Karpas-422 (cell line): ENCODE data around the gene ROR2. TPM values are rescaled to one million over a fixed set of nuclear protein-coding genes. Genes with fewer than 3 reads are reported as not detected.

Experiments
- DNase-seq: peaks from one replicate; pipeline ENCODE4 v3.0.0-alpha.2; 2015
- H2AFZ ChIP-seq: fragments of 200-600 bp; sonication (generic); 2 replicates; pipeline ENCODE4 v1.6.1; 2014; ENCODE audit warnings: antibody characterized with exemption, low read length, mixed read lengths
- H3K27ac ChIP-seq: fragments of 200-600 bp; sonication (generic); 2 replicates; pipeline ENCODE4 v1.5.1; 2014; ENCODE audit warnings: mild to moderate bottlenecking, low read length, moderate library complexity
- H3K27me3 ChIP-seq: fragments of 200-600 bp; sonication (generic); 2 replicates; pipeline ENCODE4 v1.6.1; 2014; ENCODE audit warnings: low read length, mixed read lengths
- H3K36me3 ChIP-seq: fragments of 200-600 bp; sonication (generic); 2 replicates; pipeline ENCODE4 v1.6.1; 2014; ENCODE audit warnings: low read length, mixed read lengths; ENCODE audit not compliant: insufficient read depth
- H3K4me1 ChIP-seq: fragments of 200-600 bp; sonication (generic); 2 replicates; pipeline ENCODE4 v1.6.1; 2014; ENCODE audit warnings: mild to moderate bottlenecking, low read length, mixed read lengths
- H3K4me2 ChIP-seq: fragments of 200-600 bp; sonication (generic); 2 replicates; pipeline ENCODE4 v1.6.1; 2014; ENCODE audit warnings: low read length, low read depth, mild to moderate bottlenecking; ENCODE audit not compliant: poor library complexity, severe bottlenecking
- H3K4me3 ChIP-seq: fragments of 200-600 bp; sonication (generic); 2 replicates; pipeline ENCODE4 v1.5.1; 2014; ENCODE audit warnings: mild to moderate bottlenecking, antibody characterized with exemption, low read length, mixed read lengths
- H3K79me2 ChIP-seq: fragments of 200-600 bp; sonication (generic); 2 replicates; pipeline ENCODE4 v1.6.1; 2014; ENCODE audit warnings: mild to moderate bottlenecking, low read length, mixed read lengths
- H3K9ac ChIP-seq: fragments of 200-600 bp; sonication (generic); 2 replicates; pipeline ENCODE4 v1.6.0; 2014; ENCODE audit warnings: low read length
- H3K9me2 ChIP-seq: fragments of 200-600 bp; sonication (generic), shearing (Covaris generic); replicated peaks from 2 replicates; pipeline ENCODE4 v1.6.0; 2014; ENCODE audit warnings: mild to moderate bottlenecking, low read length, moderate library complexity; ENCODE audit not compliant: insufficient read depth
- H3K9me3 ChIP-seq: fragments of 300-700, 200-600 bp; sonication (generic); 2 replicates; pipeline ENCODE4 v1.6.1; 2014; ENCODE audit warnings: low read length, mixed read lengths
- H4K20me1 ChIP-seq: fragments of 200-600 bp; sonication (generic); 2 replicates; pipeline ENCODE4 v1.6.1; 2014; ENCODE audit warnings: mild to moderate bottlenecking, antibody characterized with exemption, low read length, low read depth; ENCODE audit not compliant: insufficient read depth
- total RNA-seq: library from RNA; depleted of rRNA; stranded (reverse); fragments of >200 nt; shearing (Covaris generic); gene quantifications from 2 replicates; pipeline ENCODE4 v1.2.3, GENCODE V29; 2014; ENCODE audit warnings: low replicate concordance

Gene ROR2
- total RNA-seq, 1 experiment from 2014 or later, result not detected

DNA sequence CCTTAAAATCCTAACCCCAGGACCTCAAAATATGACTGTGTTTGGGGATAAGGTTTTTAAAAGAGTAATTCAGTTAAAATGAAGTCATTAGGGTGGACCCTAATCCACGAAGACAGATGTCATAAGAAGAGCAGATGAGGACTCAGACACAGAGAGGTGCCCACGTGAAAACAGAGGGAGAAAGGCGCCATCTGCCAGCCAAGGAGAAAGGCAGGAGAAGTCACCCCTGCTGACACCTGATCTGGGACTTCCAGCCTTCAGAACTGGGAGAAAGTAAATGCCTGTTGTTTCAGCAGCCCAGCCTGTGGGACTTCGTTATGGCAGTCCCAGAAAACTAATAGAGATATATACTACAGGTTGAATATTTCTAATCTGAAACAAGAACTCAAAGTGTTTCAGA lies 67.4 kb downstream of the ROR2 start:
- H3K36me3 ChIP-seq, result no peaks in the 10 kb centered on the region

DNA sequence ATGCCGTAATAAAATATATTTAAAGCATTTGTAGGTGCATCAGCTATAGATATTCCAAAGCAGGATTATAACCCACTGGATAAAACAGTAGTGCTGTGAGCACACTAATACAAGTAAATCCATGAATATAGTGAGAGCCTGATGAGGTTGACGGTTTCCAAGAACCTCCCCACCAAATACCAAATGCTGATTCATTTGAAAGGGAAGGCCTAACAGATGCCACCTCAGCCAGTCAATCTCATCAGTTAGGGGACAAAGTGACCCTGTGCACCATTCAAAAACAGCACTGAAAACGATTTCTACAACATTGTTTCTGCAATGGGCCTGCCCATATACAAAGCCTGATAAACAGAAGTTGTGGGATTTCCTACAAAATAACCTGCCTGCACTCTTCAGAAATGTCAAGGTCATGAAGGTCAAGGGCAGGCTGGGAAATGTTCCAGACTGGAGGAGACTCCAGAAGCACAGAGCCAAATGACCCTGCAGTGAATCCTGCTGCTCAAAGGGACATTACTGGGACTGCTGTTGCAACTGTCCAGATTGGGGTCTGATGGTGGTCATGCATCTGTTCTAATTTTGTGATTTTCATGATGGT lies 69.6 kb downstream of the ROR2 start:
- Histone ChIP-seq H3K4me1 (no peaks in the 10 kb centered on the region), H3K27ac (no peak overlapping the region), H2AFZ (no peak overlapping the region), H4K20me1 (no peaks in the 10 kb centered on the region), H3K27me3 (no peaks in the 10 kb centered on the region), H3K79me2 (no peaks in the 10 kb centered on the region), H3K36me3 (no peaks in the 10 kb centered on the region), H3K4me3 (no peak overlapping the region), H3K4me2 (no peak overlapping the region), H3K9me2 (no peaks in the 10 kb centered on the region), H3K9ac (no peak overlapping the region), H3K9me3 (no peaks in the 10 kb centered on the region)
- DNase-seq, result no peak

More for the DNA sequence above, 67.4 kb downstream of the ROR2 start:
- Histone ChIP-seq H3K27ac (no peak overlapping the region), H3K4me1 (no peaks in the 10 kb centered on the region), H3K79me2 (no peaks in the 10 kb centered on the region), H3K4me3 (no peak overlapping the region), H3K4me2 (no peak overlapping the region), H3K9ac (no peak overlapping the region), H2AFZ (no peak overlapping the region), H3K9me3 (no peaks in the 10 kb centered on the region), H4K20me1 (no peaks in the 10 kb centered on the region), H3K9me2 (no peaks in the 10 kb centered on the region), H3K27me3 (no peaks in the 10 kb centered on the region)
- no peak for DNase-seq

DNA sequence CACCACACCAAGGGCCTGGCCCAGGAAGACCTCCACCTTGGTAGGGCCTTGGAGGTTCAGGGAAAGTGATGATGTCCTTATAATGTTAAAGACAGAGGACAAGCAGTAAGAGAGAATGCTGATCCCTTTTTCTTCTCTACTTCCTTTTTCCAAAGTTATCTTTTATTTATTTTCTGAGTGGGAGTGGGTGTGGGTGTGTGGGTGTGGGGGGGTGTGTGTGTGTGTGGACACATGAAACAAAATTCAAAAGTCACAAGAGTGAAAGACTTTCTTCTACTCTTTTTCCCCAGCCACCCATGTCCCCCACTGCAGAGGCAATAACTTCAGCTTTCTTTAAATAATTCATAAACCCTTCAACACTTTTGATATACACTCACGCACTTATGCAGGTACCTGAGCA lies 70.8 kb downstream of the ROR2 start:
- Histone ChIP-seq H3K79me2 (no peaks in the 10 kb centered on the region), H3K4me1 (no peaks in the 10 kb centered on the region), H3K27ac (no peak overlapping the region), H3K9ac (no peak overlapping the region), H2AFZ (no peak overlapping the region), H3K36me3 (no peaks in the 10 kb centered on the region), H4K20me1 (no peaks in the 10 kb centered on the region), H3K9me3 (no peaks in the 10 kb centered on the region), H3K9me2 (no peaks in the 10 kb centered on the region), H3K4me2 (no peak overlapping the region), H3K4me3 (no peak overlapping the region), H3K27me3 (no peaks in the 10 kb centered on the region)
- DNase-seq, result no peak

DNA sequence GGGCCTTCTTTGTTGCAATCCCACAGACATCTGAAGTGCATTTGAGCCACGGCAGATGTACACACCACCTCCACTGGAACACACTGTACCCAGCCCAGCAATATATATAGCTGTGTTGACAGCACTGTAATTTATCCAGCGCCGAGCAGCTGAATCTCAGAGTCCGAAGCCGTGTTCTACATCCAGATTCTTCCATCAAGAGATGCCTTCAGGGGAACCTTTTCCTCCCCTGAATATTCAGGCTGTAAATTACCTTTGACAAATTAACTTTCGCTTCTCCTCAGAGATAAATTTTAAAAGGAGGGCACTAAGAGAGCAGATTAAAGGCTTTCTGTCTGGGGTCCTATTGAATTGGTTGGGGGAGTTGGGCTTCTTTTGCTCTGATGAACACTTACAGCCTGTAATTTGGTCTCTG lies 76.4 kb downstream of the ROR2 start:
- H3K4me2 ChIP-seq, result no peak overlapping the region
- no peaks in the 10 kb centered on the region for H3K79me2 ChIP-seq
- H3K27me3 ChIP-seq, result peaks cover 2% of the 10 kb centered on the region; the same call in 1 of the 2 replicates
- no peaks in the 10 kb centered on the region for H3K9me3 ChIP-seq
- H2AFZ ChIP-seq, result no peak overlapping the region
- no peak overlapping the region for H3K4me3 ChIP-seq
- H3K27ac ChIP-seq, result no peak overlapping the region
- no peak for DNase-seq
- no peaks in the 10 kb centered on the region for H4K20me1 ChIP-seq
- no peaks in the 10 kb centered on the region for H3K4me1 ChIP-seq
- no peaks in the 10 kb centered on the region for H3K36me3 ChIP-seq
- no peaks in the 10 kb centered on the region for H3K9me2 ChIP-seq
- no peak overlapping the region for H3K9ac ChIP-seq

DNA sequence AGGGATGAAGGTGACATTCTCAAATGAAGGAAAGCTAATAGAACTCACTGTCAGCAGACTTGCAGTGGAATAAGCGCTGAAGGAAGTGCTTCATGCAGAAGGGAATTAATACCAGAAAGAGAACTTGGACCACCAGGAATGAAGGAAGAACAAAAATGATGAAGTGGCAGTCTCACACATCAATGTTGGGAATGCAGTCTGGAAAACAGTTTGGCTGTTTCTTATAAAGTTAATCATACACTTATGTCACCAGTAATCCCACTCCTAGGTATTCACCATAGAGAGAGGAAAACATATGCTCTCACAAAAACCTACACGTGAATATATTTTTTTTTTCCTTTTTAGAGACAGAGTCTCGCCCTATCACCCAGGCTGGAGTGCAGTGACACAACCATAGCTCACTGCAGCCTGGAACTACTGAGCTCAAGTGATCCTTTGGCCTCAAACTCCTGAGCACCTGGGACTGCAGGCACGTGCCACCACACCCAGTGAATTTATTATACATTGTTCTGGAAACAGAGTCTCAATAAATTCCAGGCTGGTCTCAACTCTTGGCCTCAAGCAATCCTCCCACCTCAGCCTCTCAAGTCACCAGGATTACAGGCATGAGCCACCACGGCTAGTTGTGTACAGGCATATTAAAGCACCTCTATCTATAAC lies 81.2 kb downstream of the ROR2 start:
- no peak overlapping the region for H3K9ac ChIP-seq
- no peak overlapping the region for H2AFZ ChIP-seq
- H3K4me3 ChIP-seq, result no peak overlapping the region
- DNase-seq, result no peak
- H3K27me3 ChIP-seq, result peaks cover 2% of the 10 kb centered on the region; the same call in 1 of the 2 replicates
- H3K9me2 ChIP-seq, result no peaks in the 10 kb centered on the region
- H3K4me1 ChIP-seq, result no peaks in the 10 kb centered on the region
- H3K79me2 ChIP-seq, result no peaks in the 10 kb centered on the region
- no peaks in the 10 kb centered on the region for H3K36me3 ChIP-seq
- H3K4me2 ChIP-seq, result no peak overlapping the region
- no peaks in the 10 kb centered on the region for H4K20me1 ChIP-seq
- no peaks in the 10 kb centered on the region for H3K9me3 ChIP-seq
- H3K27ac ChIP-seq, result no peak overlapping the region

DNA sequence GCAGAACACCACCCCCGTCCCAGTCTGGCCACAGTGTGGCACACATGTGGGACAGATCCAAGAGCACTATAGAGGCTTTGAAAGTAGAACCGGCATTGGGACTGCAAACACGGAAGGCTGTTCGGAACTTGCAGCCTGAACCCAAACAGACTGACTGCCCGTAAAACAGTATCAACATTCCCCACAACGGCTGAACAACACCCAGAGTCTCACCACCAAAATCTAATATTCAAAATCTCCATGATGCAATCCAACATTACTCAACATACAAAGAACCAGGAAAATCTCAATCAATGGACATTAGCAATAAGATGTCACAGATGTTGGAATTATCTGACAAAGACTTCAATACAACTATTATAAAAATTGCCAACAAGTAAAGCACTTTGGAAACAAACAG lies 82.3 kb downstream of the ROR2 start:
- Histone ChIP-seq H3K9me3 (no peaks in the 10 kb centered on the region), H3K9ac (no peak overlapping the region), H3K27ac (no peak overlapping the region), H3K4me1 (no peaks in the 10 kb centered on the region), H3K4me3 (no peak overlapping the region), H4K20me1 (no peaks in the 10 kb centered on the region), H3K36me3 (no peaks in the 10 kb centered on the region), H3K9me2 (no peaks in the 10 kb centered on the region), H3K79me2 (no peaks in the 10 kb centered on the region), H3K27me3 (peaks cover 2% of the 10 kb centered on the region; the same call in 1 of the 2 replicates), H2AFZ (no peak overlapping the region), H3K4me2 (no peak overlapping the region)
- no peak for DNase-seq

DNA sequence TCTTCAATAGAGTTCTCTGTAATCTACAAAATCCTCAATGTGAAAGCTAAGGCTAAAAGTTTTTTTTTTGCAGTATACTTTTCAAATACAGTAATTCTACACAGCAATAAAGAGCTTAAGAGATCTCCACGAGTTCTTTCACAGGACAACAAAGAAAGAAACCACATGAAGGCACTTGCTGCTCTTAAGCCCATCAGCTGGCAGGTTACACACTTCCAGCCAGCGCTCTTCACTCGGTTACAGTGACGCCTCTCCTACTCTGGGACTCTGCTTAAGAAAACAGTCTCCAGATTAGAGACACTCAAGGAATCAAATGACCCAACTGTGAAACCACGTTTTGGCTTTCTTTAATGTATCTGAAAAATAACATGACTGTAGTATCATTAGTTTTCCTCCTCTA lies 85.0 kb downstream of the ROR2 start:
- Histone ChIP-seq H4K20me1 (no peaks in the 10 kb centered on the region), H2AFZ (no peak overlapping the region), H3K36me3 (no peaks in the 10 kb centered on the region), H3K4me3 (no peak overlapping the region), H3K4me1 (no peaks in the 10 kb centered on the region), H3K27me3 (no peaks in the 10 kb centered on the region; the same call in 1 of the 2 replicates), H3K27ac (no peak overlapping the region), H3K79me2 (no peaks in the 10 kb centered on the region), H3K9me2 (no peaks in the 10 kb centered on the region), H3K9me3 (no peaks in the 10 kb centered on the region), H3K4me2 (no peak overlapping the region), H3K9ac (no peak overlapping the region)
- DNase-seq, result no peak

DNA sequence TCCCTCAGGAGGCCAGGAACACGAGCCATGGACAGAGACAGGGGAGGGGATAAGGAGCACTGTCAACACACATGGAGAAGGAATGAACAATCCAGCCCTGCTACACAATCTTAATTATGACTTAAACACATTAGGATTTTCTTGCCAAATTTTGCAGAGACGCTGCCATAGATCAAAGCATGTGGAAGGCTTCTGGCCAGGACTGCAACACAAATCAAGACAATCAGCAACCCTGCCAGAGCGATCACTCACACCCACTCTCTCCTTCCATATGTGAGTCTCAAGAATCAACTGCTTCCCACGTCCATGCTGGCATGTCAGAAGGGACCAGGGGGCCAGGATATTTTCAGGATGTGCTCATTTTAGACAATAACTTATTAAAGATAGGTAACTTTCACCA lies 85.6 kb downstream of the ROR2 start:
- Histone ChIP-seq H3K9me2 (no peaks in the 10 kb centered on the region), H3K27ac (no peak overlapping the region), H4K20me1 (no peaks in the 10 kb centered on the region), H3K9me3 (no peaks in the 10 kb centered on the region), H3K79me2 (no peaks in the 10 kb centered on the region), H3K4me2 (no peak overlapping the region), H3K9ac (no peak overlapping the region), H3K4me1 (no peaks in the 10 kb centered on the region), H3K4me3 (no peak overlapping the region), H3K36me3 (no peaks in the 10 kb centered on the region), H2AFZ (no peak overlapping the region), H3K27me3 (no peaks in the 10 kb centered on the region; the same call in 1 of the 2 replicates)
- DNase-seq, result no peak
